Central memory CD8-positive, alpha-beta T cell (primary cell): ENCODE results near the gene GADL1.

Source experiments
- ATAC-seq: fragments of 150-1000 bp; cut with Tn5 transposase; replicated peaks from 2 replicates; pipeline ENCODE4 v1.10.0; 2022; ENCODE audit warnings: mild to moderate bottlenecking, moderate FRiP score, moderate number of reproducible peaks; ENCODE audit not compliant: poor library complexity, severe bottlenecking; ENCODE audit errors: extremely low read depth
- DNase-seq, 2 donors: peaks; one replicate each; pipeline ENCODE4 v3.0.0; 2021; ENCODE audit warnings: low spot score in 2 of 2
- H3K27ac Mint-ChIP-seq: one replicate; pipeline ENCODE4 v1.8.0; 2022; ENCODE audit warnings: low read depth, mild to moderate bottlenecking, moderate library complexity, mixed read lengths
- H3K27me3 Mint-ChIP-seq: one replicate; pipeline ENCODE4 v1.8.0; 2022; ENCODE audit warnings: mixed read lengths
- H3K36me3 Mint-ChIP-seq: one replicate; pipeline ENCODE4 v1.8.0; 2022; ENCODE audit warnings: mild to moderate bottlenecking, moderate library complexity, mixed read lengths; ENCODE audit not compliant: insufficient read depth
- H3K4me1 Mint-ChIP-seq: one replicate; pipeline ENCODE4 v1.8.0; 2022; ENCODE audit warnings: mixed read lengths
- H3K4me3 Mint-ChIP-seq: one replicate; pipeline ENCODE4 v1.8.0; 2022; ENCODE audit warnings: mild to moderate bottlenecking, moderate library complexity, mixed read lengths
- H3K9me3 Mint-ChIP-seq: one replicate; pipeline ENCODE4 v1.8.0; 2022; ENCODE audit warnings: mixed read lengths

Gene GADL1

DNA sequence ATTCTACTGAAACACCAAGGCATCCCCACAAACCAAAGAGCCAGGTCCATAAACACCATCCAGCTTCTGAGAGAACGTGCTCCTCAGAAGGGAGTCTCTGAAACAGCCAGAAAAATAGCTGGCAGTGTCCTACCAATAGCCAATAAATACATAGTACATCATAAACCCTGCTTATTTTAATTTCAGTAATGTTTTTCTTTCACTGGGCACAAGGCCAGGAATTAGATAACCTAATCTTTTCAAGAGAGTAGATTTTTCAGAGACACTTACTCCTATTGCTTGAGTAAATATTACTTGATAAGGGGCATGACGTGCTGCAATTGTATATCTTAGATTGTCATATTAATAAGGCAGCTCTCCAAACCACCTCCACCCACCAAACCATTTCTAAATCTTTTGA, 22.7 kb downstream of the GADL1 start:
- Mint-ChIP-seq H3K27me3 (peaks cover 31% of the 10 kb centered on the region), H3K4me1 (no peaks in the 10 kb centered on the region), H3K9me3 (no peaks in the 10 kb centered on the region), H3K36me3 (no peaks in the 10 kb centered on the region), H3K27ac (no peak overlapping the region), H3K4me3 (no peak overlapping the region)
- ATAC-seq (no peak), DNase-seq (no peak)

- no peak overlapping the region for H3K27ac Mint-ChIP-seq
- no peaks in the 10 kb centered on the region for H3K4me1 Mint-ChIP-seq
- H3K9me3 Mint-ChIP-seq: no peaks in the 10 kb centered on the region
- H3K4me3 Mint-ChIP-seq: no peak overlapping the region
- peaks cover 34% of the 10 kb centered on the region for H3K27me3 Mint-ChIP-seq
- DNase-seq: no peak
- H3K36me3 Mint-ChIP-seq: no peaks in the 10 kb centered on the region
- ATAC-seq: no peak
Observed at GRCh38 chr3:30864836-30865235, 29.6 kb downstream of the GADL1 start.

DNA sequence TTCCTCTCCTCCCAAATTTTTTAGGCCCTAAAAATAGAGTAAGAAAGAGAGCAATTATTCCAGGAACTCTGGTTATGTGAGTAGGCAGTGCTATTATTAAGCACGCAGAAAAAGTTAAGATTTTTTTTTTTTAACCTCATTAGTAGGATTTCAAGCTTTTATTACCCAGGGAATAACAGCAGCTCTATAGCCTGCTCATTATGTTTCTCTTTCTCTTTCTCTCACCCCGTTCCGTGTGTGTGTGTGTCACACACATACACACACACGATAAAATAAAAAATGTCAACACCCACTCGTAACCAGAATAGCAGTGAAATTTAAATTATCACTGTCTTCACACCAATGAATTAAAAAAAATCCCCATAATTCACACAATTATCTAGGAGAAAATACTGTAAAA, 30.3 kb downstream of the GADL1 start:
- Mint-ChIP-seq H3K4me1 (no peaks in the 10 kb centered on the region), H3K27ac (no peak overlapping the region)

DNA sequence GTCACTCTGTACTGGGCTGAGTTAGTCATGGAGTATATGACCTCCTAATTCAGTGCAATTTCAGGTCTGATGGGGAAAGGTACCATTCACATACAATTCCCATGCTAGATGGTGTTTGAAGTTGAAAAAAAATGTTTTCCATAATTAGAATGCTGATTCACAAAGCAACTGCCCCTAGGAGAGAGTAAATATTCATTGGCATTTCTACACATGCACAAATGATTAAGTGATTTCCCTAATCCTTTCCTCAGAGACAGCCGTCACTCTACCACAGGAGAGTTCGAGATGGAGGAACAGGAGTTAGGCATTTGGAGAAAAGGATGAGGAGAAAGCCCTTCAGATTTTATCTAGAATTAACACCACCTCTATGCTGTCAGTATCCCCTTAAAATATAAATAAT, 32.5 kb downstream of the GADL1 start:
- no peak overlapping the region for H3K27ac Mint-ChIP-seq
- peaks cover 22% of the 10 kb centered on the region for H3K27me3 Mint-ChIP-seq
- DNase-seq: no peak
- no peaks in the 10 kb centered on the region for H3K36me3 Mint-ChIP-seq
- no peaks in the 10 kb centered on the region for H3K9me3 Mint-ChIP-seq
- H3K4me3 Mint-ChIP-seq: no peak overlapping the region
- no peaks in the 10 kb centered on the region for H3K4me1 Mint-ChIP-seq
- ATAC-seq: no peak

More for the DNA sequence above, 30.3 kb downstream of the GADL1 start:
- Mint-ChIP-seq H3K27me3 (peaks cover 32% of the 10 kb centered on the region), H3K9me3 (no peaks in the 10 kb centered on the region), H3K36me3 (no peaks in the 10 kb centered on the region), H3K4me3 (no peak overlapping the region)
- no peak for DNase-seq
- no peak for ATAC-seq

GRCh38 chr3:30858894-30859389, 35.5 kb downstream of the GADL1 start:
- ATAC-seq (no peak), DNase-seq (no peak)
- H3K9me3 Mint-ChIP-seq: no peaks in the 10 kb centered on the region
- peaks cover 21% of the 10 kb centered on the region for H3K27me3 Mint-ChIP-seq
- H3K27ac Mint-ChIP-seq: no peak overlapping the region
- H3K4me3 Mint-ChIP-seq: no peak overlapping the region
- H3K36me3 Mint-ChIP-seq: no peaks in the 10 kb centered on the region
- no peaks in the 10 kb centered on the region for H3K4me1 Mint-ChIP-seq

- H3K27ac Mint-ChIP-seq: no peak overlapping the region
- H3K4me3 Mint-ChIP-seq: no peak overlapping the region
- H3K36me3 Mint-ChIP-seq: no peaks in the 10 kb centered on the region
- ATAC-seq (no peak), DNase-seq (no peak)
- H3K9me3 Mint-ChIP-seq: no peaks in the 10 kb centered on the region
- peaks cover 15% of the 10 kb centered on the region for H3K27me3 Mint-ChIP-seq
- no peaks in the 10 kb centered on the region for H3K4me1 Mint-ChIP-seq
Observed at GRCh38 chr3:30855400-30856292, 38.8 kb downstream of the GADL1 start.

DNA sequence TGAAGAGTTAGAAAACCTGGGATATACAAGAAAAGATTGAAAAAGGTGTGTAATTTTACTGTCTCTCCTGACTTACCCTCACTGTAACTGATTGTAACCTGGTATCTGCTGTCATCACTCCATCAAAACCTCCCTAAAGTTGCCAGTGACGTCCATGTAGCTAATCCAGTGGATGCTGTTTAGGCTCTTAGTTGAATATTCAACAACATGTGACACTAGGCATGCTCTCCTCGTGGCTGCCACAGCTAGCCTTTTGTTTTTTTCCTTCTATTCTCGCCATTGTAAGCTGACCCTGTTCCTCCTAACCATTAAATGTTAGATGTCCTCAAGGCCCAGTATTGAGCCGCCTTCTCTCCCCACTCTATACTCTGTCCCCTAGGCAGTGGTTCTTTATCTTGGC, 41.6 kb downstream of the GADL1 start:
- Mint-ChIP-seq H3K27me3 (peaks cover 15% of the 10 kb centered on the region), H3K9me3 (no peaks in the 10 kb centered on the region), H3K4me1 (no peaks in the 10 kb centered on the region), H3K4me3 (no peak overlapping the region), H3K27ac (no peak overlapping the region), H3K36me3 (no peaks in the 10 kb centered on the region)
- no peak for ATAC-seq
- no peak for DNase-seq

DNA sequence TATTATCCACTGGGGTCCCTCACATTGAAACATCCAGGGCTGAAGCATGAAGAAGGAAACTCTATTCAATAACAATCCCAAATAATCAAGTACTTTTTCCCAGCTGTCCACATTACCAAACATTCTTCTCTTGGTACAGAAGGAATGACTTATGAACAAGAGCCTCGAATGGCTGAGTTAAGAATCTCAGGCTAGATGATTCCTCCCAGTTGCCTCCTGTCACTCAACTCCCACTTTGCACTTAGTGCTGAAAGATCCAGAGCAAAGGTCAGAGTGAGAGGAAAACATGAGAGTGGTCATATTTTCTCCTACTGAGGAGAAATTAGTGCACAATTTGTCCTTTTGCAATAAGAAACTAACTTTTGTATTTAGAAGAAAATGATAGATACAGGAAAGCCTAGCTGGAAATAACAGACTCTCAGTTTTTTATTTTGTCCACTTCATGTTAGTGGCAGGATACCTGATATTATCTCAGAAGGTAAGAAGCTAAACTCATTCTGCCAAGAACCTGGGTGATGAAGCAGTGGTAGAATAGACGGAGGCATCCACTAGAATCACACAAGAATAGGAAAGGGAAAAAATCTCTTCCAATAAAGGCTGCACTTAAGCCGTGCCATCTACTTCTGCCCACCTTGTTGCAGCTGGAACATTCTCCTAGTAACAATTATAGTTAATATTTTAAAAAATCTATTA, 46.2 kb downstream of the GADL1 start:
- no peak for ATAC-seq

GRCh38 chr3:30847592-30847991, 46.9 kb downstream of the GADL1 start:
- Mint-ChIP-seq H3K4me1 (no peaks in the 10 kb centered on the region), H3K27ac (no peak overlapping the region), H3K27me3 (peaks cover 22% of the 10 kb centered on the region), H3K36me3 (no peaks in the 10 kb centered on the region), H3K4me3 (no peak overlapping the region), H3K9me3 (no peaks in the 10 kb centered on the region)
- DNase-seq (no peak), ATAC-seq (no peak)

More for the DNA sequence above, 46.2 kb downstream of the GADL1 start:
- H3K4me3 Mint-ChIP-seq: no peak overlapping the region
- no peaks in the 10 kb centered on the region for H3K9me3 Mint-ChIP-seq
- DNase-seq: no peak
- no peaks in the 10 kb centered on the region for H3K36me3 Mint-ChIP-seq
- H3K27me3 Mint-ChIP-seq: peaks cover 18% of the 10 kb centered on the region
- H3K4me1 Mint-ChIP-seq: no peaks in the 10 kb centered on the region
- no peak overlapping the region for H3K27ac Mint-ChIP-seq

- no peak overlapping the region for H3K27ac Mint-ChIP-seq
- no peak for ATAC-seq
- DNase-seq: no peak
- peaks cover 5% of the 10 kb centered on the region for H3K4me1 Mint-ChIP-seq
- H3K9me3 Mint-ChIP-seq: no peaks in the 10 kb centered on the region
- H3K36me3 Mint-ChIP-seq: no peaks in the 10 kb centered on the region
- no peak overlapping the region for H3K4me3 Mint-ChIP-seq
- peaks cover 42% of the 10 kb centered on the region for H3K27me3 Mint-ChIP-seq
Observed at GRCh38 chr3:30845606-30846005, 48.9 kb downstream of the GADL1 start.

DNA sequence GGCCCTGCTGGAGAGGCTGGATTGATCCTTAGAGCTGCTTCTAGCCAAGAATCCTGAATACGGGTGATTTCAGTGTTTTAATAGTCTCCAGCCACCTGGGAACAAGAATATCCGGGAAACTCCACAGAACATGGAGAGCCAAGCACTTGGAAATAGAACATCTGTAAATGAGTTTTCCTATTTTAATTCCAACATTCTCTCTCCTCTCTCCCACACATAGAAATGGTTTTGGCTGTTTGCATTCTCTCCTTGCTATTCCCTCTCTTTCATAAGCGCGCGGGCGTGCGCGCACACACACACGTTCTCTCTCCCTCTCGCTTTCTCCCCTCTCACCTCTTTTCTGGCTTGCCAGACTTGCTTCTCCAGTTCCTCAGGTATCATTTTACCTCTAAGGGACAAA, 50.6 kb downstream of the GADL1 start:
- Mint-ChIP-seq H3K36me3 (no peaks in the 10 kb centered on the region), H3K4me3 (no peak overlapping the region), H3K9me3 (no peaks in the 10 kb centered on the region)

GRCh38 chr3:30836141-30836540, 58.3 kb downstream of the GADL1 start:
- ATAC-seq (no peak), DNase-seq (no peak)
- H3K4me1 Mint-ChIP-seq: no peaks in the 10 kb centered on the region
- H3K27ac Mint-ChIP-seq: no peak overlapping the region
- no peaks in the 10 kb centered on the region for H3K36me3 Mint-ChIP-seq
- H3K9me3 Mint-ChIP-seq: no peaks in the 10 kb centered on the region
- H3K27me3 Mint-ChIP-seq: peaks cover 49% of the 10 kb centered on the region
- no peak overlapping the region for H3K4me3 Mint-ChIP-seq

More for the DNA sequence above, 50.6 kb downstream of the GADL1 start:
- no peak for ATAC-seq
- DNase-seq: no peak
- Mint-ChIP-seq H3K4me1 (peaks cover 5% of the 10 kb centered on the region), H3K27ac (no peak overlapping the region), H3K27me3 (peaks cover 42% of the 10 kb centered on the region)

- H3K36me3 Mint-ChIP-seq: no peaks in the 10 kb centered on the region
- DNase-seq (no peak), ATAC-seq (no peak)
- H3K4me3 Mint-ChIP-seq: no peak overlapping the region
- no peaks in the 10 kb centered on the region for H3K4me1 Mint-ChIP-seq
- peaks cover 49% of the 10 kb centered on the region for H3K27me3 Mint-ChIP-seq
- H3K27ac Mint-ChIP-seq: no peak overlapping the region
- no peaks in the 10 kb centered on the region for H3K9me3 Mint-ChIP-seq
Observed at GRCh38 chr3:30835667-30836066, 58.8 kb downstream of the GADL1 start.
